ENCODE results near the gene HOXB1. TPM values are rescaled to one million over a fixed set of nuclear protein-coding genes. Genes with fewer than 3 reads are reported as not detected.

HOXB1 gene
- total RNA-seq, 1 experiment from 2014 or later: not detected

DNA sequence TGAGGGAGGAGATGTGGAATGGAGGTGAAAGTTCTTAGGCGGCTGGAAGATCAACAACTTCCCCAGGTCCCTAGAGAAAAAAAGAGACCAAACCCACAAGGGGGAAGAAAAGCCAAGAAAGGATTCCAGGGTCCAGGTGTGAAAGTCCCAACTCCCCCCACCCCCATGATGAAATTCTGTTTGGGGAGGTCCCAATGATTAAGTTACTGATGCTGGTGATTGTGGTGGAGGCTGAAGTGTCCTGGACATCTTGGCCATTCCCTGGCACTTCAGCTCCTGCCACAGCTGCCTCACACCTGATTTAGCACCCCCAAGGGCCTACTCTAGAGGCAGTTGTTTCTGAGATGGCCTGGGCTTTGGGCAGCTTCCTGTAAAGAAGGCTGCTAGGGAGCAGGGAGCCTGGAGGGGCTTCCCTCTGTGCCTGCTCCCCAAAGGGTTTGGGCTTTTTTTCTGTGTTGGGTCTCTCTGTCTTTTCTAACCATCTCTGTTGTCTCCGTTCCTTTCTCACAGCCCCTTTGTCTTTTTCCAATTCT, 34.3 kb upstream of the HOXB1 start:
- Histone ChIP-seq H3K4me1 (peaks cover 12% of the 10 kb centered on the region; the same call in 1 of the 2 replicates), H3K36me3 (ENCODE audit: control insufficient read depth, insufficient read depth, low read length) (no peaks in the 10 kb centered on the region), H3K4me3 (ENCODE audit: low read depth, low read length) (no peak overlapping the region), H3K9me3 (no peaks in the 10 kb centered on the region), H3K27me3 (replicated peaks; ENCODE audit: control insufficient read depth, insufficient read depth, low read length) (no peaks in the 10 kb centered on the region)
- intact Hi-C loops (cut with micrococcal nuclease; ENCODE audit: unreplicated experiment): no loop called here
- TF ChIP-seq, protein P1, sequence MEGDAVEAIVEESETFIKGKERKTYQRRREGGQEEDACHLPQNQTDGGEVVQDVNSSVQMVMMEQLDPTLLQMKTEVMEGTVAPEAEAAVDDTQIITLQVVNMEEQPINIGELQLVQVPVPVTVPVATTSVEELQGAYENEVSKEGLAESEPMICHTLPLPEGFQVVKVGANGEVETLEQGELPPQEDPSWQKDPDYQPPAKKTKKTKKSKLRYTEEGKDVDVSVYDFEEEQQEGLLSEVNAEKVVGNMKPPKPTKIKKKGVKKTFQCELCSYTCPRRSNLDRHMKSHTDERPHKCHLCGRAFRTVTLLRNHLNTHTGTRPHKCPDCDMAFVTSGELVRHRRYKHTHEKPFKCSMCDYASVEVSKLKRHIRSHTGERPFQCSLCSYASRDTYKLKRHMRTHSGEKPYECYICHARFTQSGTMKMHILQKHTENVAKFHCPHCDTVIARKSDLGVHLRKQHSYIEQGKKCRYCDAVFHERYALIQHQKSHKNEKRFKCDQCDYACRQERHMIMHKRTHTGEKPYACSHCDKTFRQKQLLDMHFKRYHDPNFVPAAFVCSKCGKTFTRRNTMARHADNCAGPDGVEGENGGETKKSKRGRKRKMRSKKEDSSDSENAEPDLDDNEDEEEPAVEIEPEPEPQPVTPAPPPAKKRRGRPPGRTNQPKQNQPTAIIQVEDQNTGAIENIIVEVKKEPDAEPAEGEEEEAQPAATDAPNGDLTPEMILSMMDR (IDR thresholded peaks at IDR 0.05; ENCODE audit: insufficient read depth in 1 of 2, low read depth in 1 of 2, low read length in 1 of 2, severe bottlenecking in 1 of 2, unreplicated experiment in 1 of 2): no peak
- ChIA-PET CTCF (interaction anchor here (1.0 kb wide), 2 partner anchors 9 to 61 kb away, joined by 3 to 5 read pairs; no protein-coding TSS in a partner anchor), POLR2A (no interaction called here)
- H3K4me1 Mint-ChIP-seq (ENCODE audit: low read depth, unreplicated experiment): no peaks in the 10 kb centered on the region
- no peaks in the 10 kb centered on the region for H3K9me3 Mint-ChIP-seq (ENCODE audit: unreplicated experiment)
- no peaks in the 10 kb centered on the region for H3K36me3 Mint-ChIP-seq (ENCODE audit: insufficient read depth, unreplicated experiment)
- DNase-seq: no peak
- H3K27me3 Mint-ChIP-seq (ENCODE audit: insufficient read depth, unreplicated experiment): no peaks in the 10 kb centered on the region
- no TSS peak for BruUV-seq (replicated peaks)
- no peak overlapping the region for H3K27ac Mint-ChIP-seq (ENCODE audit: unreplicated experiment)
- no peak overlapping the region for H3K4me3 Mint-ChIP-seq (ENCODE audit: unreplicated experiment)

DNA sequence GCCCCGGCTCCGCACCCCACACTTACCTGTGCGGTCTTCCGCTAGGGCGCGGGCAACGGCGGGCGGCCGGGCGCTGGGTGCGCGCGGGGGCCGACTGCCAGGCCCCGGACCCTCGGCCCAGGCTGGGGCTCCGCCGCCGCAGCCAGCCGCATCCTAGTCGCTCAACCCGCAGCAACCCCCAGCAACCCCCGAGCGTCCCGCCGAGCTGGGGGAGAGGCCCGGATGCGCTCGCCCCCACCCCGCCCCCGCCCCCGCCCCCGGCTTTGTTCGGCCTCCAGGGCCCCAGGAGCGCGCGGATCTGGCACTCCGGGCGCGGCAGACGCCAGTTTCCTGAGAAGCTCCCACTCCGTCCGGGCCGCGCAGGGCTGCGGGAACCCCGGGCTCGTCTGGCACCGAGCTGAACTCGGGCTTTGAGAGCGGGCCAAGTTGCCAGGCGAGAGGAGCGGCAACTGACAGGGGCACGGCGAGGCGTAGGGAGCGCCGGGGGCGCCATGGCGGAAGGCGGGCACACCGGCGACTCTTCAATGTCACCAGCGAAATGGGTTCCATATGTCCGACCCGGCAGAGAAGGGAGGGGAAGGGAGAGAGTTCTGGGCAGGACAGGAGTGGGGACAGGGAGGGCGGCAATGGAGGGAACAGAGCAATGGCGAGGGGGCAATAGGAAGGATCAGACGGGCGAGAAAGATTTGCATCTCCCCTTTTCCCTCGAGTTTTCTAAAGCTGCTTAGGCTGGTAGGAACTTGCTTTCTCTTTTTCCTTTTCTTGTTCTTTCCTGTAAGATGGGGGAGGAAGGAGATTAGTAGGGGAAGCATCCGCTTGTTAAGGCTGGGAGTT, 33.6 kb upstream of the HOXB1 start:
- no TSS peak for BruUV-seq (replicated peaks)
- Histone ChIP-seq H3K27me3 (replicated peaks; ENCODE audit: control insufficient read depth, insufficient read depth, low read length) (no peaks in the 10 kb centered on the region), H3K4me3 (ENCODE audit: low read depth, low read length) (no peak overlapping the region), H3K9me3 (no peaks in the 10 kb centered on the region), H3K36me3 (ENCODE audit: control insufficient read depth, insufficient read depth, low read length) (no peaks in the 10 kb centered on the region), H3K4me1 (peaks cover 8% of the 10 kb centered on the region; the same call in 1 of the 2 replicates)
- H3K36me3 Mint-ChIP-seq (ENCODE audit: insufficient read depth, unreplicated experiment): no peaks in the 10 kb centered on the region
- intact Hi-C loops (cut with micrococcal nuclease; ENCODE audit: unreplicated experiment): no loop called here
- no peak overlapping the region for H3K27ac Mint-ChIP-seq (ENCODE audit: unreplicated experiment)
- ChIA-PET CTCF (interaction anchor here (1.0 kb wide), 2 partner anchors 9 to 61 kb away, joined by 3 to 5 read pairs; no protein-coding TSS in a partner anchor), POLR2A (no interaction called here)
- no peaks in the 10 kb centered on the region for H3K9me3 Mint-ChIP-seq (ENCODE audit: unreplicated experiment)
- TF ChIP-seq, protein P1 (IDR thresholded peaks at IDR 0.05; ENCODE audit: insufficient read depth in 1 of 2, low read depth in 1 of 2, low read length in 1 of 2, severe bottlenecking in 1 of 2, unreplicated experiment in 1 of 2): no peak
- H3K4me1 Mint-ChIP-seq (ENCODE audit: low read depth, unreplicated experiment): no peaks in the 10 kb centered on the region
- no peaks in the 10 kb centered on the region for H3K27me3 Mint-ChIP-seq (ENCODE audit: insufficient read depth, unreplicated experiment)
- H3K4me3 Mint-ChIP-seq (ENCODE audit: unreplicated experiment): no peak overlapping the region
- DNase-seq: no peak

- Histone ChIP-seq H3K9me3 (no peaks in the 10 kb centered on the region), H3K4me3 (ENCODE audit: low read depth, low read length) (no peak overlapping the region), H3K36me3 (ENCODE audit: control insufficient read depth, insufficient read depth, low read length) (no peaks in the 10 kb centered on the region), H3K27me3 (replicated peaks; ENCODE audit: control insufficient read depth, insufficient read depth, low read length) (no peaks in the 10 kb centered on the region), H3K4me1 (peaks cover 8% of the 10 kb centered on the region; the same call in 1 of the 2 replicates)
- Mint-ChIP-seq H3K27me3 (ENCODE audit: insufficient read depth, unreplicated experiment) (no peaks in the 10 kb centered on the region), H3K4me1 (ENCODE audit: low read depth, unreplicated experiment) (no peaks in the 10 kb centered on the region), H3K27ac (ENCODE audit: unreplicated experiment) (no peak overlapping the region), H3K36me3 (ENCODE audit: insufficient read depth, unreplicated experiment) (no peaks in the 10 kb centered on the region), H3K4me3 (ENCODE audit: unreplicated experiment) (no peak overlapping the region), H3K9me3 (ENCODE audit: unreplicated experiment) (no peaks in the 10 kb centered on the region)
- intact Hi-C loops (cut with micrococcal nuclease; ENCODE audit: unreplicated experiment): no loop called here
- no TSS peak for BruUV-seq (replicated peaks)
- DNase-seq: no peak
- ChIA-PET POLR2A (no interaction called here), CTCF (interaction anchor here (1.0 kb wide), 1 partner anchor 60 kb away, joined by 3 read pairs; no protein-coding TSS in a partner anchor)
- TF ChIP-seq, protein P1 (IDR thresholded peaks at IDR 0.05; ENCODE audit: insufficient read depth in 1 of 2, low read depth in 1 of 2, low read length in 1 of 2, severe bottlenecking in 1 of 2, unreplicated experiment in 1 of 2): no peak
Observed at GRCh38 chr17:48563867-48564187, 33.0 kb upstream of the HOXB1 start.

All from Caco-2 (cell line).